ENCODE results near the gene RELT.

The RELT gene

DNA sequence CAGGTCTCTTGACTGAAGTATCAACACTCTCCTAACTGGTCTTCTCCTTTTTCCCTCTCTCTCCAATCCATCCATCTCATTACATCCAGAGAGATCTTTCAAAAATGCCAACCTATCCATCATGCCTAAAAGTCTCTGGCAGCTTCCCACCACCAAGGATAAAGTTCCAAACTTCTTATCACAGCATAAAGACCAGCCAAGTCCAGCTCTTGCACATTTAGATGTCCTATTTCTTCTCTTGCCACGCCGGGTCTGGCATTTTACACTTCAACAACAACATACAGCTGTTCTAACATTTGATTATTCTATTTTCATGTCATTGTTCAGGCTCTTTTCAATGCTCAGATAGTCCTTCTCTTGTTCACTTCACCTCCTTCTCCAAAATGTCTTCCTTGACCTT lies 70.6 kb downstream of the RELT start:
- TF ChIP-seq EZH2 (IDR thresholded peaks at IDR 0.05; ENCODE audit: borderline replicate concordance, low read length): no peak
- TF ChIP-seq, protein P1, sequence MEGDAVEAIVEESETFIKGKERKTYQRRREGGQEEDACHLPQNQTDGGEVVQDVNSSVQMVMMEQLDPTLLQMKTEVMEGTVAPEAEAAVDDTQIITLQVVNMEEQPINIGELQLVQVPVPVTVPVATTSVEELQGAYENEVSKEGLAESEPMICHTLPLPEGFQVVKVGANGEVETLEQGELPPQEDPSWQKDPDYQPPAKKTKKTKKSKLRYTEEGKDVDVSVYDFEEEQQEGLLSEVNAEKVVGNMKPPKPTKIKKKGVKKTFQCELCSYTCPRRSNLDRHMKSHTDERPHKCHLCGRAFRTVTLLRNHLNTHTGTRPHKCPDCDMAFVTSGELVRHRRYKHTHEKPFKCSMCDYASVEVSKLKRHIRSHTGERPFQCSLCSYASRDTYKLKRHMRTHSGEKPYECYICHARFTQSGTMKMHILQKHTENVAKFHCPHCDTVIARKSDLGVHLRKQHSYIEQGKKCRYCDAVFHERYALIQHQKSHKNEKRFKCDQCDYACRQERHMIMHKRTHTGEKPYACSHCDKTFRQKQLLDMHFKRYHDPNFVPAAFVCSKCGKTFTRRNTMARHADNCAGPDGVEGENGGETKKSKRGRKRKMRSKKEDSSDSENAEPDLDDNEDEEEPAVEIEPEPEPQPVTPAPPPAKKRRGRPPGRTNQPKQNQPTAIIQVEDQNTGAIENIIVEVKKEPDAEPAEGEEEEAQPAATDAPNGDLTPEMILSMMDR (IDR thresholded peaks at IDR 0.05; ENCODE audit: low read length): no peak
- no peak overlapping the region for H3K27ac ChIP-seq (ENCODE audit: low read depth, low read length, poor library complexity, severe bottlenecking)

More for the DNA sequence above, 70.6 kb downstream of the RELT start:
- no peaks in the 10 kb centered on the region for H3K36me3 ChIP-seq (ENCODE audit: insufficient read depth, low read length)
- H3K79me2 ChIP-seq (ENCODE audit: insufficient read depth, low read length): no peaks in the 10 kb centered on the region
- no peak overlapping the region for H3K9ac ChIP-seq (ENCODE audit: low read length)
- H3K4me3 ChIP-seq (ENCODE audit: low read depth, low read length, poor library complexity, severe bottlenecking): no peak overlapping the region
- no peak overlapping the region for H2AFZ ChIP-seq (ENCODE audit: low read length)
- H3K9me3 ChIP-seq (ENCODE audit: low read length): no peaks in the 10 kb centered on the region
- no peaks in the 10 kb centered on the region for H3K4me1 ChIP-seq (ENCODE audit: insufficient read depth, low read length, severe bottlenecking)
- no peak overlapping the region for H3K4me2 ChIP-seq (ENCODE audit: low read length)
- no peaks in the 10 kb centered on the region for H3K27me3 ChIP-seq (ENCODE audit: insufficient read depth, low read length)
- H4K20me1 ChIP-seq (ENCODE audit: insufficient read depth, low read length): no peaks in the 10 kb centered on the region
- no peaks in the 10 kb centered on the region for H3F3A ChIP-seq (ENCODE audit: insufficient read depth, low read length)
- H3K9me2 ChIP-seq (ENCODE audit: low read depth, low read length): no peaks in the 10 kb centered on the region
